Activated CD8-positive, alpha-beta T cell treated with anti-CD3 and anti-CD28 coated beads for 36 hours (primary cell): ENCODE data around the gene DOCK3. TPM values are rescaled to one million over a fixed set of nuclear protein-coding genes. Genes with fewer than 3 reads are reported as not detected.

Experiments used
- ATAC-seq: fragments of 200-7000 bp; cut with Tn5 transposase; one replicate; pipeline ENCODE4 v1.10.0; 2021; ENCODE audit warnings: mild to moderate bottlenecking, moderate library complexity
- CTCF ChIA-PET: fragments of 350-600 bp; sonication (Branson Sonifier 250); formaldehyde crosslinking; loops from one replicate; lab custom pipeline; 2021; ENCODE audit warnings: antibody characterized with exemption; lab: Charles Lee
- POLR2A ChIA-PET: fragments of 350-600 bp; sonication (Branson Sonifier 250); formaldehyde crosslinking; loops from one replicate; lab custom pipeline; 2021; ENCODE audit warnings: antibody characterized with exemption; lab: Charles Lee
- DNase-seq: peaks from one replicate; pipeline ENCODE4 v3.0.0-alpha.2; 2020
- H3K27ac Mint-ChIP-seq: one replicate; pipeline ENCODE4 v1.8.0; 2021; ENCODE audit warnings: mild to moderate bottlenecking, mixed read lengths
- H3K27me3 Mint-ChIP-seq: one replicate; pipeline ENCODE4 v1.8.0; 2021; ENCODE audit warnings: mixed read lengths
- H3K36me3 Mint-ChIP-seq: one replicate; pipeline ENCODE4 v1.8.0; 2021; ENCODE audit warnings: low read depth, mixed read lengths
- H3K4me1 Mint-ChIP-seq: one replicate; pipeline ENCODE4 v1.8.0; 2021; ENCODE audit warnings: low read depth, mixed read lengths
- H3K4me3 Mint-ChIP-seq: one replicate; pipeline ENCODE4 v1.8.0; 2021; ENCODE audit warnings: mild to moderate bottlenecking, moderate library complexity, mixed read lengths
- H3K9me3 Mint-ChIP-seq: one replicate; pipeline ENCODE4 v1.8.0; 2021; ENCODE audit warnings: mixed read lengths
- CTCF ChIP-seq: fragments of 200-600 bp; IDR thresholded peaks from one replicate; pipeline ENCODE4 v1.8.0; 2022; ENCODE audit warnings: antibody characterized with exemption, mild to moderate bottlenecking
- intact Hi-C: fragments of 100-400 bp; cut with micrococcal nuclease; formaldehyde crosslinking; loops from one replicate; pipeline ENCODE4 v1.10.0; 2022
- total RNA-seq, 2 experiments: library from RNA; stranded (reverse); gene quantifications; one replicate each; pipeline ENCODE4 v1.2.3, GENCODE V29; 2021

DOCK3 gene
- total RNA-seq, 2 experiments from 2014 or later, result 3.6 to 4.2 TPM

- POLR2A ChIA-PET, result interaction anchor here (1.0 to 3.4 kb wide), 4 partner anchors 17 to 805 kb away, joined by 3 to 13 read pairs (median 4); no protein-coding TSS in a partner anchor
- Mint-ChIP-seq H3K27ac (peak overlapping the region; percentile 57), H3K4me1 (peaks cover 63% of the 10 kb centered on the region), H3K9me3 (no peaks in the 10 kb centered on the region), H3K36me3 (peaks cover 59% of the 10 kb centered on the region), H3K4me3 (peak overlapping the region; percentile 83), H3K27me3 (no peaks in the 10 kb centered on the region)
- ATAC-seq (no peak), DNase-seq (no peak)
- CTCF ChIA-PET, result interaction anchor here (1.1 kb wide), 1 partner anchor 14 kb away, joined by 3 read pairs; no protein-coding TSS in a partner anchor
- TF ChIP-seq CTCF, result no peak
- intact Hi-C loops, result no loop called here
Observed at GRCh38 chr3:51393134-51393495, 718.4 kb downstream of the DOCK3 start.

- CTCF ChIA-PET, result interaction anchor here (0.9 to 1.1 kb wide), 3 partner anchors 7 to 41 kb away, joined by 3 to 4 read pairs (median 3); no protein-coding TSS in a partner anchor
- intact Hi-C loops, result no loop called here
- H3K9me3 Mint-ChIP-seq, result no peaks in the 10 kb centered on the region
- peaks cover 58% of the 10 kb centered on the region for H3K36me3 Mint-ChIP-seq
- peak overlapping the region; percentile 85 for H3K27ac Mint-ChIP-seq
- no peaks in the 10 kb centered on the region for H3K27me3 Mint-ChIP-seq
- ATAC-seq (no peak), DNase-seq (no peak)
- POLR2A ChIA-PET, result interaction anchor here (0.6 to 3.4 kb wide), 4 partner anchors 11 to 768 kb away, joined by 3 to 13 read pairs (median 3); no protein-coding TSS in a partner anchor
- TF ChIP-seq CTCF, result no peak
- H3K4me1 Mint-ChIP-seq, result peaks cover 59% of the 10 kb centered on the region
- peak overlapping the region; percentile 56 for H3K4me3 Mint-ChIP-seq
Observed at GRCh38 chr3:51393564-51393963, 718.8 kb downstream of the DOCK3 start.

GRCh38 chr3:51394541-51394940, 719.8 kb downstream of the DOCK3 start:
- H3K27me3 Mint-ChIP-seq, result no peaks in the 10 kb centered on the region
- peak overlapping the region; percentile 85 for H3K27ac Mint-ChIP-seq
- ChIA-PET CTCF (interaction anchor here (0.9 to 1.1 kb wide), 2 partner anchors 8 to 40 kb away, joined by 3 to 4 read pairs; no protein-coding TSS in a partner anchor), POLR2A (interaction anchor here (0.7 to 3.4 kb wide), 5 partner anchors 10 to 278 kb away, joined by 3 to 13 read pairs (median 4); no protein-coding TSS in a partner anchor)
- DNase-seq (no peak), ATAC-seq (no peak)
- H3K36me3 Mint-ChIP-seq, result peaks cover 54% of the 10 kb centered on the region
- no peaks in the 10 kb centered on the region for H3K9me3 Mint-ChIP-seq
- no peak for TF ChIP-seq CTCF
- H3K4me3 Mint-ChIP-seq, result peak overlapping the region; percentile 56
- peaks cover 52% of the 10 kb centered on the region for H3K4me1 Mint-ChIP-seq
- intact Hi-C loops, result no loop called here

- ATAC-seq (no peak), DNase-seq (no peak)
- Mint-ChIP-seq H3K4me3 (no peak overlapping the region), H3K27ac (peak overlapping the region; percentile 85), H3K4me1 (peaks cover 42% of the 10 kb centered on the region), H3K36me3 (peaks cover 60% of the 10 kb centered on the region), H3K27me3 (no peaks in the 10 kb centered on the region), H3K9me3 (no peaks in the 10 kb centered on the region)
- POLR2A ChIA-PET, result interaction anchor here (1.0 to 1.8 kb wide), 5 partner anchors 9 to 286 kb away, joined by 3 to 6 read pairs (median 3); no protein-coding TSS in a partner anchor
- intact Hi-C loops, result no loop called here
- TF ChIP-seq CTCF, result no peak
- CTCF ChIA-PET, result interaction anchor here (1.1 to 1.2 kb wide), 2 partner anchors 11 to 39 kb away, joined by 3 to 4 read pairs; no protein-coding TSS in a partner anchor
Observed at GRCh38 chr3:51395493-51396213, 720.9 kb downstream of the DOCK3 start.
